ENCODE measurements around the gene FCHO2. TPM values are rescaled to one million over a fixed set of nuclear protein-coding genes. Genes with fewer than 3 reads are reported as not detected.

FCHO2 gene
- total and polyA plus RNA-seq, 2 of the 8 experiments (the other 6 are each of a cell fraction or from before 2014, with no cell fraction given) = 4.3 to 15.7 TPM

GRCh38 chr5:73110190-73110589 is 154.3 kb downstream of the FCHO2 start:
- Histone ChIP-seq H3K4me1 (replicated peaks in 1 of 4; ENCODE audit: control insufficient read depth in 3 of 4, insufficient read depth in 4 of 4, low read length in 3 of 4) (no peaks in the 10 kb centered on the region; a peak in 1 of 7 replicates), H3K56ac (replicated peaks; ENCODE audit: insufficient read length, low read depth, low read length) (no peak overlapping the region), H2BK5ac (ENCODE audit: low read depth, low read length) (no peak overlapping the region), H3K36me3 (ENCODE audit: control insufficient read depth in 2 of 4, insufficient read depth in 4 of 4, low read length in 3 of 4) (no peaks in the 10 kb centered on the region), H3K9me3 (ENCODE audit: insufficient read depth in 2 of 2, low read depth in 1 of 2, low read length in 1 of 2) (0 out of 4 replicates have a peak, but pooled peaks cover 0 to 3% of the 10 kb centered on the region in 2 experiments), H4K8ac (ENCODE audit: extremely low read depth, insufficient read depth, low read length) (no peak overlapping the region), H3K9ac (replicated peaks in 1 of 4; ENCODE audit: extremely low read depth in 1 of 4, low read depth in 3 of 4, low read length in 3 of 4) (no peak overlapping the region), H4K20me1 (replicated peaks in 1 of 2; ENCODE audit: control insufficient read depth in 1 of 2, insufficient read depth in 2 of 2, low read length in 2 of 2) (no peaks in the 10 kb centered on the region), H3K27ac (ENCODE audit: low read depth, low read length) (no peak overlapping the region), H3K79me2 (ENCODE audit: control insufficient read depth in 1 of 2, insufficient read depth in 2 of 2, low read length in 2 of 2) (no peaks in the 10 kb centered on the region), H3K79me1 (ENCODE audit: low read depth, low read length) (no peaks in the 10 kb centered on the region), H2AFZ (ENCODE audit: low read length) (no peak overlapping the region), H3K4me3 (ENCODE audit: extremely low read depth in 1 of 4, insufficient read depth in 2 of 4, low read depth in 3 of 4, low read length in 4 of 4) (no peak overlapping the region), H2BK120ac (replicated peaks; ENCODE audit: low read depth, low read length) (no peak overlapping the region), H3K23ac (ENCODE audit: insufficient read length) (no peak overlapping the region), H2BK15ac (ENCODE audit: low read length) (no peak overlapping the region), H2AK5ac (ENCODE audit: low read depth, low read length) (no peak overlapping the region), H3K27me3 (replicated peaks in 1 of 4; ENCODE audit: control insufficient read depth in 3 of 4, extremely low read depth in 1 of 4, insufficient read depth in 3 of 4, low read length in 3 of 4) (no peaks in the 10 kb centered on the region), H2BK20ac (ENCODE audit: low read length) (no peak overlapping the region), H3K4me2 (ENCODE audit: insufficient read depth in 1 of 2, low read depth in 2 of 2, low read length in 2 of 2) (no peak overlapping the region), H3K4ac (replicated peaks; ENCODE audit: insufficient read length, low read depth, low read length) (no peak overlapping the region), H3K23me2 (ENCODE audit: low read depth, low read length) (no peaks in the 10 kb centered on the region), H4K5ac (ENCODE audit: insufficient read length, low read depth, low read length) (no peak overlapping the region), H2BK12ac (ENCODE audit: low read depth, low read length) (no peak overlapping the region), H3K14ac (ENCODE audit: insufficient read length) (no peak overlapping the region), H4K91ac (replicated peaks; ENCODE audit: insufficient read length, low read length) (no peak overlapping the region), H3K18ac (ENCODE audit: extremely low read depth, low read length) (no peak overlapping the region)
- POLR2A ChIA-PET (ENCODE audit: partially characterized antibody) = interaction anchor here (0.6 kb wide), 1 partner anchor 43 kb away, joined by 4 read pairs; no protein-coding TSS in a partner anchor
- DNase-seq (ENCODE audit: low read depth in 1 of 2, low spot score in 2 of 2) = no peak
- 88% methylated on average over 1 of the region's 1 CpG; no CpG with 5 or more reads in 1 of the 2 experiments for WGBS, 2 experiments (ENCODE audit: extremely low coverage in 1 of 2, insufficient coverage in 1 of 2, insufficient read length in 1 of 2, insufficient replicate concordance in 2 of 2, low coverage in 1 of 2, low lambda C conversion rate in 2 of 2, missing lambda C conversion rate in 1 of 2)
- no peak for FAIRE-seq
- CTCF ChIA-PET (ENCODE audit: partially characterized antibody) = interaction anchor here (0.7 to 1.2 kb wide), 3 partner anchors 27 to 106 kb away, joined by 3 read pairs; no protein-coding TSS in a partner anchor
- TF ChIP-seq HDAC2 (IDR thresholded peaks at IDR 0.05; ENCODE audit: borderline replicate concordance in 1 of 2, low read depth in 2 of 2, low read length in 2 of 2) (no peak), BACH1 (IDR thresholded peaks at IDR 0.05; ENCODE audit: low read length) (no peak), BRCA1 (IDR thresholded peaks at IDR 0.05; ENCODE audit: low read depth, low read length) (no peak), NANOG (IDR thresholded peaks at IDR 0.05; ENCODE audit: insufficient read depth, low read depth, low read length, poor library complexity, severe bottlenecking) (no peak), TEAD4 (IDR thresholded peaks at IDR 0.05; ENCODE audit: low read depth, low read length) (no peak), CTBP2 (IDR thresholded peaks at IDR 0.05; ENCODE audit: borderline replicate concordance, insufficient read depth, insufficient read length, low read length) (no peak), YY1 (IDR thresholded peaks at IDR 0.05; ENCODE audit: low read depth, low read length) (no peak)
- TF ChIP-seq, protein P1, sequence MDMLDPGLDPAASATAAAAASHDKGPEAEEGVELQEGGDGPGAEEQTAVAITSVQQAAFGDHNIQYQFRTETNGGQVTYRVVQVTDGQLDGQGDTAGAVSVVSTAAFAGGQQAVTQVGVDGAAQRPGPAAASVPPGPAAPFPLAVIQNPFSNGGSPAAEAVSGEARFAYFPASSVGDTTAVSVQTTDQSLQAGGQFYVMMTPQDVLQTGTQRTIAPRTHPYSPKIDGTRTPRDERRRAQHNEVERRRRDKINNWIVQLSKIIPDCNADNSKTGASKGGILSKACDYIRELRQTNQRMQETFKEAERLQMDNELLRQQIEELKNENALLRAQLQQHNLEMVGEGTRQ (IDR thresholded peaks at IDR 0.05; ENCODE audit: low read length) = no peak
